HG02840 (cell line): ENCODE results near the gene CCDC88B.
"Not testable (repeated sequence)": the region's sequence is repeated elsewhere in the genome, so short reads cannot be mapped to it uniquely, and the experiment has no call there.

Experiments used
- ATAC-seq: cut with Tn5 transposase; IDR thresholded peaks from one replicate; pipeline ENCODE4 v1.9.1; 2021; ENCODE audit warnings: mild to moderate bottlenecking, moderate library complexity, moderate number of reproducible peaks; ENCODE audit not compliant: unreplicated experiment, low FRiP score

CCDC88B gene

DNA sequence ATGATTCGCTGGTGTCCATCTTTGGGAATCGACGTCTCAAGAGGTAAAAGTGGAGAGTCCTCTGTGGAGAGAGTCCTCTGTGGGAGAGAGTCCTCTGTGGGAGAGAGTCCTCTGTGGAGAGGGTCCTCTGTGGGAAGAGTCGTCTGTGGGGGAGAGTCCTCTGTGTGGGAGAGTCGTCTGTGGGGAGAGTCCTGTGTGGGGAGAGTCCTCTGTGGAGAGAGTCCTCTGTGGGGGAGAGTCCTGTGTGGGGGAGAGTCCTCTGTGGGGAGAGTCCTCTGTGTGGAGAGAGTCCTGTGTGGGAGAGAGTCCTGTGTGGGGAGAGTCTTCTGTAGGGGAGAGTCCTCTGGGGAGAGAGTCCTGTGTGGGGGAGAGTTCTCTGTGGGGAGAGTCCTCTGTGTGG lies 19.0 kb upstream of the CCDC88B start:
- ATAC-seq: no peak

DNA sequence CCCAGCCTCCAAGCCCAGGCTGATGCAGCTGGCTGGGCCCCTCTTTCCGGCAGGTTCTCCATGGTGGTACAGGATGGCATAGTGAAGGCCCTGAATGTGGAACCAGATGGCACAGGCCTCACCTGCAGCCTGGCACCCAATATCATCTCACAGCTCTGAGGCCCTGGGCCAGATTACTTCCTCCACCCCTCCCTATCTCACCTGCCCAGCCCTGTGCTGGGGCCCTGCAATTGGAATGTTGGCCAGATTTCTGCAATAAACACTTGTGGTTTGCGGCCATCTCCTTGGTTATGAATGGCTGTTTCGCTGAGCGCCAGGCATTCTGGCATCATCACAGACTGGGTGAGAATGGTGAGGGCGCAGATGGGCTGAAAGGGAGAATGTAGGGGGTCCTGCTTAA lies 18.5 kb upstream of the CCDC88B start:
- no peak for ATAC-seq

DNA sequence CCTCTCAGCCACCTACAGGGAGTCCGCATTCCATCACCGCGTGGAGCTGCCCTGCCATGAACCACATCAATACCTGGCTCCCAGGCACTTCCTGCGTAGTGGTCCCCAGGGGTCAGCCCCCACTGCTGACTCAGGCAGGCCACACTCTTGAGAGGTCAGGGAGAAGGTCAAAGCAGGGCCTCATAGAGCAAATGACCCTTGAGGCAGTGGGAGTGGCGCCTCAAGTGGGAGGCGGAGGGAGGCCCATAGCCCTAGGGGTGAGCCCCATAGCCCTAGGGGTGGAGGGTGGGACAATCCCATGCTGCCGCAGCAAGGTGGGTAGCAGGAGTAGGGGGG lies 17.1 kb upstream of the CCDC88B start:
- no peak for ATAC-seq

DNA sequence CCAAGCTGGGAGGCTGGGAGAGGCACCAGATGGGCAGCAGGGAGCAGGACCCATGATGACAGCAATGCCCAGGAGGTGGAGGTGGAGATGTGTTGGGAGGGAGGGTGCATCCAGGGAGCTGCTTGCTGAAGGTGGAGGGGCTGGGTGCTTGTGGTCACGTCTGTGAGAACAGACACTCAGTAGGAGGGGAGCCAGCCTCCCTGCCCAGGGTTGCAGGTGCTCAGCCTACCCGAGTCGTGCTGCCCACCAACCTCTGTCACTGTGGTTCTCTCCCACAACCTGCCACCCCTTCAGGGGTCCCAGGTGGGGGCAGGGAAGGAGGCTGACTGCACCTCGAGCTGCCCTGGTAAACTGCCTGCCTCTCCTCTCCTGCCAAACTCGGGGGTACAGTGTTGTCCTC lies 16.6 kb upstream of the CCDC88B start:
- ATAC-seq: no peak

DNA sequence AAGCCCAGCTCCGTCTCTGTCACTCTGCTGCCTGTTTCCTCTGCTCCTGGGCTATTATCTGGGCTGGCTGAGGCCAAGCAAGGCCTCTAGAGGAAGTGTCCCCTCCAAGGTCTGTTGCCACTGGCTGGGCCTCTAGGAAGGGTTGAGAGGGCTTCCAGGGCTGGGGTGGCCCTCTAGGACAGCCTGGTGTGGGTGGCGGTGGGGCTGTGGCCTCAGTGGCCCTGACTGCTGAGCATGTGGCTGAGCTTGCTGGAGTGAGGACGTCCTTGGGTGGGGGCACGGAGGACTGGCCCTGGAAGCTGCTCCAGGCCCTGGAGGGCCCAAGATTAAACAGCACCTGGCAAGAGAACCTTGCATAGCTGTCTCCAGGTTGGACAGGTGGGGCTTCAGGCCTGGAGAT lies 16.0 kb upstream of the CCDC88B start:
- ATAC-seq: not testable (repeated sequence)

DNA sequence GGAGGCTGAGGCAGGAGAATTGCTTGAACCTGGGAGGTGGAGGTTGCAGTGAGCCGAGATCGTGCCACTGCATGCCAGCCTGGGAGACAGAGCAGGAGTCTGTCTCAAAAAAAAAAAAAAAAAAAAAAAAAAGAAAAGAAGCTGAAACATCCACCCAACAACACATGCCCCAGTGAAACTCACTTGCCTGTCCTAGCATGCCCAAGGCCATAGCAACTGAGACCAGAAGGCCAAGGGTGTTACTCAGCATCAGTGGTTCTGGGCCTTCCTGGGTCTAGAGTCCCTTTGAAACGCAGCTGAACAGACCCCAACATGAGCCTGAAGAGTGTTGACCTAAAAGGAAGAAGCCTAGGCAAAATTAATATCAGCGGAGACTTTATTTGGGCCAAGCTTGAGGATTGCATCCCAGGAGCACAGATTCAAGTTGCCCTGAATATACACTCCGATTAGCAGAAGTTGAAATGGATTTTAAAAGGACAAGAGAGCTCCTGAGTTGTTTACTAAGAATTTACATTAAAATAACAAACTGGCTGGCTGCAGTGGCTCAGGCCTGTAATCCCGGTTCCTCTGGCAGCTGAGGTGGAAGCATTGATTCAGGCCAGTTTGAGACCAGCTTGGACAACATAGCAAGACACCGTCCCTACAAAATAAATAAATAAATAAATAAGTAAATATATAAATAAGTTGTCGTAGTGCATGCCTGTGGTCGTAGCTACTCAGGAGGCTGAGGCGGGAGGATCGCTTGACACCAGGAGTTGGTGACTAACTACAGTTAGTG lies 15.1 kb upstream of the CCDC88B start:
- no peak for ATAC-seq

DNA sequence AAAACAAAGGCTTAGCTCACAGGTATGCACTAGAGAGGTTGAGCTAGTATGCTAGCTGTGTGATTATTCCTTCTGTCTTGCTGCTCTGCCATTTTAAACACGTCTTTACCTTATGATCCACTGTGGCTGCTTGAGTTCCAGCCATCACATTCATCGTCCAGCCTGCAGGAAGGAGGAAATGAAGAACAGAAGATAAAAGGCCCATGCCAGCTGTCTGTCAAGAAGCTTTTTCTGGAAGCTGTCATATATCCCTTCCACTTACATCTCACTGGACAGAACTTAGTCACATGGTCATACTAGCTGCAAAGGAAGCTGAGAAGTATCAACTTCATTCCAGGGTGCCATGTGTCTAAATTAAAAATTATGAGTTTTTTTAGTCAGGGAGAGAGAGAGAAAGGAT lies 12.6 kb upstream of the CCDC88B start:
- ATAC-seq: no peak

DNA sequence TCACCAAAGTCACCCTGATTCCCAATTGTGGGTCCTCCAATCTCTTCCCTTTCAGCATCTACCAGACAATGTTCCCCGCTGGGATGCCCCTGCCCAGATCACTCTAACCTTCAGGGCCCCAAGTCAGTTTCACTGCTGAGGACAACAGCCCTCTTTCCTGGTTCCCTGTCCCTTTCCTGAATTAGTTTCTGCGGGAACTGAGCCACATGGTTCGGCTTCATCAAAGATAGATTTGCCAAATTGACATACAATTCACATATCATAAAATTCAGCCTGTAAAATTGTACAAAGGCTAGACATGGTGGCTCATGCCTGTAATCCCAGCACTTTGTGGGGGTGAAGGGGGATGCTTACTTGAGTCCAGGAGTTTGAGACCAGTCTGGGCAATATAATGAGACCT lies 12.0 kb upstream of the CCDC88B start:
- no peak for ATAC-seq

DNA sequence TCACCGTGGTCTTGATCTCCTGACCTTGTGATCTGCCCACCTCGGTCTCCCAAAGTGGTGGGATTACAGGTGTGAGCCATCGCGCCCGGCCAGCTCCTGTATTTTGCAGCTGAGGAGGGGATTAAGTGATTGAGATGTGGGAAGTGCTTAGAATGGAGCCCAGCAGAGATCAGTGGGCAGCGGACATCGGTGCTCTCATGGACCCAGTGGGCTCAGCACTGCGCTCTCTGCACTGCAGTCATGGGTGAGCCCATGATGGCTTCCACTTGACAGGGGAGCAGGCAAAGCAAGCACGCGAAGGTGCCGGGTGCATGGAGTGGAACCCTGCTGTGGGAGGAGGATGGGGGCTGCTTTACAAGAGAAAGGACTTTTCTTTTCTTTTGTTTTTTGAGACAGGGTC lies 9.1 kb upstream of the CCDC88B start:
- no peak for ATAC-seq

DNA sequence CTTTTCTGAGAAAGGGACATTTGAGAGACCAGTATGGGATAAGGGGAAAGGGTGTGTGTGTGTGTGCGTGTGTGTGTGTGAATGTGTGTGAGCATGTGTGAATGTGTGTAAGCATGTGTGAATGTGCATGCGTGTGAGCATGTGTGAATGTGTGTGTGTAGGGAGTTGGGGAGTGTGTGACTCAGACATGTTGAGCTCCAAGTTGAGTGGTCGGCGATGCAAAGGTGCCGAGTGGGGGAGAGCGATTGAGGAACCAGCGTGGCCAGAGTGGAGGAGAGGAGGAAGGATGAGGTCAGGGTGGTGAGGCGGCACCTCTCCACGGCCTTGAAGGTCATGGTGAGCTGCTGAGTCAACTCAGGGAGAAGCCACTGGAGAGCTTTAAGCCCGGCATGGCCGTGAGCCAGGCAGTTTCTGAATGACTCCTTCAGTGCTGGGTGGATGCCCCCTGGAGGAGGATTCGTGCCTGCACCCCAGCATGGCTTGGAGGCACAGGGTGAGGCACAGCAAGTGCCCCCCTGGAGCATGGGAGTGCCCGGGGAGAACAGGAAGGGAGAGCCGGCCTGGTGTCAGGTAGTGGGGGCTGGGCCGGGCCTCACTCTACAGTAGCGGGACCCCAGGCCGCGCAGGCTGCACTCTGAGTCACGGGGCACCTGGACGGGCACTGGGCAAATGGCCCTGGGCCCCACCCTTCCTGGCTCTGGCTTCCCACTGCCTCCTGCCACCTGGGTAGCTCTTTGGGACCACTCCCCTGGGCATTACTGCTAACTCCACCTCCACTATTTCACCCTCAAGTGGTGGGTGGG lies 8.2 kb upstream of the CCDC88B start:
- no peak for ATAC-seq

DNA sequence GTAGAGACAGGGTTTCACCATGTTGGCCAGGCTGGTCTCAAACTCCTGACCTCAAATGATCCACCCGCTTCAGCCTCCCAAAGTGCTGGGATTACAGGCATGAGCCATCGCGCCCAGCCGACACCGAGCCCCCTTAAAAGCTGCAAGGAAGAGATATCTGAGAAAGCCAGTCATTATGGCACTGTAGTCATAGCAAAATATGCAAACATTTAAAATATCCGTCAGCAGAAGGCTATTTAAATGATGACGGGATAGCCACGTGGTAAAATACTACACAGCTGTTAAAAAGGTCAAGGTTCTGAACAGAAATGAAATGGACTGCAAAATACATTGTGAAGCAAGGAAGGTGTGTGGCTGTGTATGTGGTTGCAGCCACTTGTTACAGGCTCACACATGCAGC lies 6.4 kb upstream of the CCDC88B start:
- ATAC-seq: no peak

DNA sequence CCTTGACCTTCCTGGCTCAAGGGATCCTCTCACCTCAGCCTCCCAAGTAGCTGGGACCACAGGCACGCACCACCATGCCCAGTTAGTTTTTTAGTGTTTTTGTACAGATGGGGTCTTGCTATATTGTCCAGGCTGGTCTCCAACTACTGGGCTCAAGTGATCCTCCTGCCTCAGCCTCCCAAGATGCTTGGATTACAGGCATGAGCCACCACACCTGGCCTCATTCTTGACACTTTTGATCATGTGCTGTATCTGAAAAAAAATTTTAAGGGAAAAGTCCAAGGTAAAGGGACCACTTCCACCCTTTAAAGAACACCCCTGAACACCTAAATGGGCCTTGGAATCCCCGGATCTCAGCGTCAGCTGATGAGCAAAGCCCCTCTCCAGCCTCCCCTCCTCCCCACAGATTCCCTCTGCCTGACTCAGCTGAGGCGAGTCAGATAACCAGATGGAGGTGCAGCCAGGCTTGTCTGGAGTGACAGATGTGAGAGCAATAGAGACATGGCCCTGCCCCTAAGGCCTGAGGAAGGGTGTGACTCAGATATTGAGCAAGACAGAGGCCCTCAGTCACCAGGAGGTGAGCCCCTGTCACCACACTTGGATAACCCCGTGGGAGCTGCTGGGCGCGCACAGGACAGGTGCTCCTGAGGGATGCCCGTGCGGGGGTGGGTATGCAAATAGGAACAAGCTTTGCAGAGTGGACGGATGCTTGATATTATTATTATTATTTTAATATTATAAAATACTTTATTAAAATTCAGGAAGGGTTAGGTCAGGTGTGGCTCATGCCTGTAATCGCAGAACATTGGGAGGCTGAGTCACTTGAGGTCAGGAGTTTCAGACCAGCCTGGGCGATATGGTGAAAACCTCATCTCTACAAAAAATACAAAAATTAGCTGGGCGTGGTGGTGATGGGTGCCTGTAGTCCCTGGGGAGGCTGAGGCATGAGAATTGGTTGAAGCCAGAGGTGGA lies 5.0 kb upstream of the CCDC88B start:
- ATAC-seq: peak; percentile 57

DNA sequence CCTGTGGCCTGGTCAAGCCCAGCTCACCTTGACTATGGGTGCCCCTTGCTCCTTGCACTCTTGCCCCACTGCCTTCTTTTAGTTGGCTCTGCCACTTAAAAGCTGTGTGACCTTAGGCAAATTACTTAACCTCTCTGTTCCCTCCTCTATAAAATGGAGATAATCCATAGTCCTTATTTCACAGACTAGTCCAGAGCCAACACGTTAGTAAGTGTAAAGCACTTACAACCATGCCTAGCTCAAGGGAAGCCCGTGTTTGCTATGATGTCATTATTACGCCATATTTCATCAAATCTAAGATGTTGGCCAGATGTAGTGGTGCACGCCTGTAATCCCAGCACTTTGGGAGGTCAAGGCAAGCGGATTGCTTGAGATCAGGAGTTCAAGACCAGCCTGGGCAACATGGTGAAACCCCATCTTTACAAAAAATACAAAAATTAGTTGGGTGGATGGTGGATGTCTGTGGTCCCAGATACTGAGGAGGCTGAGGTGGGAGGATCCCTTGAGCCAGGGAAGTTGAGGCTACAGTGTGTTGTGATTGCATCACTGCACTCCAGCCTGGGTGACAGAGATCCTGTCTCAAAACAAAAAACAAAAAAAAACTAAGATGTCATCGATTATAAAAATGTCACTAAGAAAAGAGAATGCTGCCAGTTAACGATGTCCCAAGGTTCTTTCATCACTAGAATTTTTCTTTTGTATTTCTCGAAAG lies 2.3 kb upstream of the CCDC88B start:
- no peak for ATAC-seq

DNA sequence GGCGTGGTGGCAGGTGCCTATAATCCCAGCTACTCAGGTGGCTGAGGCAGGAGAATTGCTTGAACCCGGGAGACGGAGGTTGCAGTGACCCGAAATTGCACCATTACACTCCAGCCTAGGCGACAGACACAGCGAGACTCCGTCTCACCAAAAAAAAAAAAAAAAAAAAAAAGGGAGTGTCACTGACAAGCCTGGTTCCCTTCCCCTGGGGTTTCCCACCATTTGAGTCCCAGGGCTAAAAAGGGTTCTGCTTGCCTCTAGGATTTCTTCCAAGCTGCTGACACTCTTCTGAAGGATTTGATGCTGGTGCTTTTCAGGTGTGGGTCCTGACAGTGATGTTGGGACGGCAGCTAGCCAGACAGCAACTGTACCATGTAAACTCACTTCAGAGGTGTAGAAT lies 1.3 kb upstream of the CCDC88B start:
- ATAC-seq: no peak

DNA sequence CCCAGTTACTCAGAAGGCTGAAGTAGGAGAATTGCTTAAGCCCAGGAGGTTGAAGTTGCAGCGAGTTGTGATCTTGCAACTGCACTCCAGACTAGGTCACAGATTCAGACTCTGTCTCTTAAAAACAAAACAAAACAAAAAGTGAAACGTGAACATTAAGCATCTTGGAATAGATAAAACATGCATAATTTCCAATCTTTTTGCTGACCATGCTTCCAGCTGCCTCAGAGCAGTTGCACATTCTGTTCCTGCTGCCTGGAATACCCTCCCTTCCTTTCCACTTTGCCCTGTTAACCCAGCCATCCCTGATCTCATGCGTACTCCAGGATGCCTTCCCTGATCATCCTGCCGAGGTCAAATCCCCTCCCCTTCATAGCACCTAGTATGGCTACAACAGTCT lies 718 bp upstream of the CCDC88B start:
- no peak for ATAC-seq

DNA sequence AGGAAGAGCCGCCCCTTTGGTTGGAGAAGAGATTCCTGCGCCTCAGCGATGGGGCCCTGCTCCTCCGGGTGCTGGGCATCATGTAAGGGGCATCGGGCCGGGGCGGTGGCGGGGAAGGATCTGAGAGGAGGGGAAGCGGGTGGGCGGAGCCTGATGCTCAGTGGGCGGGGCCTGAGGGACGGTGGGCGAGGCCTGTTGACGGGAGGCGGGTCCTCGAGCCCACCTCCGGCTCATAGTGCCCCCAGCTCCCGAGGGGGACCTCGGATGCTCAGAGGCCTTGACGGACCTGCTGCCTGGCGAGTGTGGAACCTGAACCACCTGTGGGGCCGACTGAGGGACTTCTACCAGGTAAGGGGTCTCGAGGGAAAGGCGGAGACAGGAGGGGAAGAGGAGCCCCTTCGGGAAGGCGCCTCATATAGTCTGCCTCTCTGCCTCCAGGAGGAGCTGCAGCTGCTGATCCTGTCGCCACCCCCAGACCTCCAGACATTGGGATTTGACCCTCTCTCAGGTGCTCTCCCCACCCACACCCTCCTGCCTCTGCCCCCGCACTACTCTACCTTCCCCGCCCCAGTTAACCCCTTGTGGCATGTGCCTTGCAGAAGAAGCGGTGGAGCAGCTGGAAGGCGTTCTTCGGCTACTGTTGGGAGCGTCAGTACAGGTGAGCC lies 799 bp downstream of the CCDC88B start:
- no peak for ATAC-seq

DNA sequence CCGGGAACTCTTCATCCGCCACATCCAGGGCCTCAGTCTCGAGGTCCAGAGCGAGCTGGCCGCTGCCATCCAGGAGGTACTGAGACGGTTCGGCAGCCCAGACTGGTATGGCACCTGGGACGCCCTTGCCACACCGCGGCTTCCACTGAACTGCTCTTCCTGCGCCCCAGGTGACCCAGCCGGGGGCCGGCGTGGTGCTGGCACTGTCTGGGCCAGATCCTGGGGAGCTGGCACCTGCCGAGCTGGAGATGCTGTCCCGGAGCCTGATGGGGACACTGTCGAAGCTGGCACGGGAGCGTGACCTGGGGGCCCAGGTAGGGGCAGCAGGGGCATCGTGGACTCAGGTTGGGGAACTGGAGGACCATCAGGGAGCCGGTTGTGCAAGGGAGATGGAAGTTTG lies 1.4 kb downstream of the CCDC88B start:
- ATAC-seq: no peak

DNA sequence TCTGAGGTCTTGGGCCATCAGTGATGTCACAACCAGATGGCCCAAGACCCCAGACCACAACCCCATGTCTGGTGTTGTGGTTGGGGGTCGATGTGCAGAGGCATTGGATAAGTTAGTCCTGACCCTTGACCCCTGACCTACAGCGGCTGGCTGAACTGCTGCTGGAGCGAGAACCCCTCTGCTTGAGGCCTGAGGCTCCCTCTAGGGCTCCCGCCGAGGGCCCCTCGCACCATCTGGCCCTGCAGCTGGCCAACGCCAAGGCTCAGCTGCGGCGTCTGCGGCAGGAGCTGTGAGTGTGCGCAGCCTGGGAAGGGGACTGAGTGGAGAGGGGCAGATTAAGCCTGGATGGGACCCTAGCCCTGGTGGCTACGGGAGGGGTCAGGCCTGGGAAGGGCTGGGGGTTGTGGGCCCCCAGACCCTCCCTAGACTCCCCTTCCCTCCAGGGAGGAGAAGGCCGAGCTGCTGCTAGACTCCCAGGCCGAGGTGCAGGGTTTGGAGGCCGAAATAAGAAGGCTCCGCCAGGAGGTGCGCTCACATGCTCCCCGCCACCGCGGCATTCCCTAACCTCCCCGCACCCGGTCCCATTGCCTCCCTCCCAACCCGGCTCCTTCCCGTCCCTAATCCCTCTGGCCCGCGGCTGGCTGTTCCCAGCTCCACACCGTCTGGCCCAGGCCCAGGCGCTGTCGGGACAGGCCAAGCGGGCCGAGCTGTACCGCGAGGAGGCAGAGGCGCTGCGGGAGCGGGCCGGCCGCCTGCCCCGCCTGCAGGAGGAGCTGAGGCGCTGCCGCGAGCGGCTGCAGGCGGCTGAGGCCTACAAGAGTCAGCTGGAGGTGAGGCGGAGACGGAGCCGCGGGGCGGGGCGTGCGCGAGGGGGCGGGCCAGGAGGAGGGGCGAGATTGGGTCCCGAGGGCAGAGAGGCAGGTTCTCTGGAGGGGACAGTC lies 2.1 kb downstream of the CCDC88B start:
- ATAC-seq: no peak
